ENCODE results near the gene IST1. TPM values are rescaled to one million over a fixed set of nuclear protein-coding genes. Genes with fewer than 3 reads are reported as not detected.

The IST1 gene
- total and polyA plus RNA-seq, 8 donors = 156 to 360 (median 298) TPM

DNA sequence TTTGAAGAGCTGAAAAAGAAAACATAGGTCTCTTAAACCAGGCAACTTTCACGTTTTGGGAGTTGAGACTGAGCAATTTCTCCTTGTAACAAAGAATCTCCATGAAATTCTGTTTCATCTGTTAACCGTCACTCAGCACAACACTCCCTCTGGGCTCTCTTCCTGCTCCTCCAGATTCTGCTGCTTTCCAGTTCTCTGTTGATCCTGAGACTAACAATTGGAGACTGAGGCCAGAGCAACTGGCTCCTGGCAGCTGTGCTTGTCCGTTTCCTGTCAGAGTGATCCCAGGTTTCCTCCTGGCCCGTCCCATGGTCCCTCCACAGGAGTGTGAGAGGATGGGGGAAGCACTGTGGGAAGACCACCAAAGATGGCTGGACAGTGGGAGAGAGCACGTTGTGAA, 32.5 kb downstream of the IST1 start:
- Histone ChIP-seq H3K4me1 (peaks cover 13 to 44% of the 10 kb centered on the region in 2 donors), H3K27ac (peak overlapping the region in 1 of 2 donors; percentile 45), H3K36me3 (peaks cover 0 to 81% of the 10 kb centered on the region in 2 donors), H3K27me3 (no peaks in the 10 kb centered on the region), H3K4me3 (no peak overlapping the region), H3K9me3 (no peaks in the 10 kb centered on the region)
- intact Hi-C loops (cut with DNase I) = no loop called here
- no peak for TF ChIP-seq CTCF (IDR thresholded peaks at IDR 0.05)
- DNase-seq = no peak
- peak; percentile 24 for ATAC-seq

GRCh38 chr16:71929048-71929447, 33.7 kb downstream of the IST1 start:
- Histone ChIP-seq H3K27ac (peak overlapping the region in 1 of 2 donors; percentile 2), H3K4me3 (no peak overlapping the region), H3K27me3 (no peaks in the 10 kb centered on the region), H3K9me3 (no peaks in the 10 kb centered on the region), H3K4me1 (peaks cover 13 to 40% of the 10 kb centered on the region in 2 donors), H3K36me3 (peaks cover 3 to 81% of the 10 kb centered on the region in 2 donors)
- DNase-seq (no peak), ATAC-seq (no peak)
- no peak for TF ChIP-seq CTCF (IDR thresholded peaks at IDR 0.05)
- intact Hi-C loops (cut with DNase I) = no loop called here

GRCh38 chr16:71930013-71930563, 34.8 kb downstream of the IST1 start:
- intact Hi-C loops (cut with DNase I) = no loop called here
- Histone ChIP-seq H3K27ac (peak overlapping the region in 1 of 2 donors; percentile 39), H3K9me3 (no peaks in the 10 kb centered on the region), H3K27me3 (no peaks in the 10 kb centered on the region), H3K36me3 (peaks cover 3 to 79% of the 10 kb centered on the region in 2 donors), H3K4me3 (no peak overlapping the region), H3K4me1 (peaks cover 13 to 35% of the 10 kb centered on the region in 2 donors)
- ATAC-seq (no peak), DNase-seq (no peak)
- no peak for TF ChIP-seq CTCF (IDR thresholded peaks at IDR 0.05)

GRCh38 chr16:71931001-71931400, 35.7 kb downstream of the IST1 start:
- TF ChIP-seq CTCF (IDR thresholded peaks at IDR 0.05) = no peak
- DNase-seq (no peak), ATAC-seq (no peak)
- no peaks in the 10 kb centered on the region for H3K9me3 ChIP-seq
- H3K4me1 ChIP-seq = peaks cover 13 to 35% of the 10 kb centered on the region in 2 donors
- no peaks in the 10 kb centered on the region for H3K27me3 ChIP-seq
- H3K4me3 ChIP-seq = no peak overlapping the region
- no peak overlapping the region for H3K27ac ChIP-seq
- intact Hi-C loops (cut with DNase I) = no loop called here
- peaks cover 3 to 70% of the 10 kb centered on the region in 2 donors for H3K36me3 ChIP-seq

DNA sequence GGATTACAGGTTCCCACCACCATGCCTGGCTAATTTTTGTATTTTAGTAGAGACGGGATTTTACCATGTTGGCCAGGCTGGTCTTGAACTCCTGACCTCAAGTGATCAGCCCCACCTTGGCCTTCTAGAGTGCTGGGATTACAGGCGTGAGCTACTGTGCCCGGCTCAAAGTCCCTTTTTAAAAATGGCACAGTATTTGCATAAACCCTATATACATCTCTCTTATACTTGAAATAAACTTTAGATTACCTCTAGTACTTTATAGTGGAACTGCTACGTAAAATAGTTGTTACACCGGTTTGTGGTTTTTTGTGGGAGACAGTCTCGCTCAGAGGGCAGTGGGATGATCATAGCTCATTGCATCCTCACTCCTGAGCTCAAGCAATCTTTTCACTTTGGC, 36.3 kb downstream of the IST1 start:
- Histone ChIP-seq H3K27me3 (no peaks in the 10 kb centered on the region), H3K36me3 (peaks cover 3 to 64% of the 10 kb centered on the region in 2 donors), H3K4me1 (peaks cover 11 to 29% of the 10 kb centered on the region in 2 donors), H3K27ac (no peak overlapping the region), H3K9me3 (no peaks in the 10 kb centered on the region), H3K4me3 (no peak overlapping the region)
- DNase-seq = no peak
- intact Hi-C loops (cut with DNase I) = no loop called here
- no peak for ATAC-seq
- TF ChIP-seq CTCF (IDR thresholded peaks at IDR 0.05) = no peak
